Measurements from ENCODE around the gene STXBP2.

Gene STXBP2

DNA sequence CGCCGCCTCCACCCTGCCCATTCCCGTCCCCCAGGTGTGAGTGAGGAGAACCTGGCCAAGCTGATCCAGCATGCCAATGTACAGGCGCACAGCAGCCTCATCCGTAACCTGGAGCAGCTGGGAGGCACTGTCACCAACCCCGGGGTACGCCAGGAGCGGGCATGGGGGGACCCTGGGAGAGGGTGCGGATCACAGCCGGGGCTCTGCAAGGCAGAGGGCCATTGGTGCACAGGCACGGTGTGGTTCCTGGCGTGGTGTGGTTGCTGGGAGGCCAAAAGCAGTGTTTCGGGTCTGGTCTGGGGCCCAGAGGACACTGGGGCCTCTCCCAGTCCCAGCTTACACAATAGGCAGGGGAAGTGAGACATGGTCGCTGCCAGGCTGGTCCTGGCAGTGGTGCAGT lies 8.3 kb downstream of the STXBP2 start:
- Histone ChIP-seq H3K9ac (ENCODE audit: low read depth, low read length) (no peak overlapping the region), H3K4me1 (ENCODE audit: insufficient read depth, low read length) (no peaks in the 10 kb centered on the region), H3K4me2 (ENCODE audit: insufficient read depth, low read length) (no peak overlapping the region), H3K4me3 (ENCODE audit: low read depth in 1 of 2, low read length in 2 of 2) (no peak overlapping the region), H3K79me2 (ENCODE audit: insufficient read depth, low read length) (no peaks in the 10 kb centered on the region), H2AFZ (ENCODE audit: low read depth, low read length) (no peak overlapping the region), H3K9me3 (ENCODE audit: insufficient read depth, low read length, severe bottlenecking) (peaks cover 2% of the 10 kb centered on the region), H4K20me1 (ENCODE audit: insufficient read depth, low read length) (no peaks in the 10 kb centered on the region), H3K36me3 (ENCODE audit: insufficient read depth, low read length) (no peaks in the 10 kb centered on the region), H3K27ac (ENCODE audit: low read length) (no peak overlapping the region), H3K27me3 (ENCODE audit: insufficient read depth, low read length, poor library complexity) (no peaks in the 10 kb centered on the region)
- TF ChIP-seq EZH2 (IDR thresholded peaks at IDR 0.05; ENCODE audit: borderline replicate concordance, low read depth, low read length, severe bottlenecking), result no peak
- TF ChIP-seq, protein P1, sequence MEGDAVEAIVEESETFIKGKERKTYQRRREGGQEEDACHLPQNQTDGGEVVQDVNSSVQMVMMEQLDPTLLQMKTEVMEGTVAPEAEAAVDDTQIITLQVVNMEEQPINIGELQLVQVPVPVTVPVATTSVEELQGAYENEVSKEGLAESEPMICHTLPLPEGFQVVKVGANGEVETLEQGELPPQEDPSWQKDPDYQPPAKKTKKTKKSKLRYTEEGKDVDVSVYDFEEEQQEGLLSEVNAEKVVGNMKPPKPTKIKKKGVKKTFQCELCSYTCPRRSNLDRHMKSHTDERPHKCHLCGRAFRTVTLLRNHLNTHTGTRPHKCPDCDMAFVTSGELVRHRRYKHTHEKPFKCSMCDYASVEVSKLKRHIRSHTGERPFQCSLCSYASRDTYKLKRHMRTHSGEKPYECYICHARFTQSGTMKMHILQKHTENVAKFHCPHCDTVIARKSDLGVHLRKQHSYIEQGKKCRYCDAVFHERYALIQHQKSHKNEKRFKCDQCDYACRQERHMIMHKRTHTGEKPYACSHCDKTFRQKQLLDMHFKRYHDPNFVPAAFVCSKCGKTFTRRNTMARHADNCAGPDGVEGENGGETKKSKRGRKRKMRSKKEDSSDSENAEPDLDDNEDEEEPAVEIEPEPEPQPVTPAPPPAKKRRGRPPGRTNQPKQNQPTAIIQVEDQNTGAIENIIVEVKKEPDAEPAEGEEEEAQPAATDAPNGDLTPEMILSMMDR (IDR thresholded peaks at IDR 0.05; ENCODE audit: borderline replicate concordance, extremely low read depth, low read length, poor library complexity, severe bottlenecking), result no peak
- DNase-seq (no peak), ATAC-seq (ENCODE audit: insufficient read depth, low read depth) (no peak)

DNA sequence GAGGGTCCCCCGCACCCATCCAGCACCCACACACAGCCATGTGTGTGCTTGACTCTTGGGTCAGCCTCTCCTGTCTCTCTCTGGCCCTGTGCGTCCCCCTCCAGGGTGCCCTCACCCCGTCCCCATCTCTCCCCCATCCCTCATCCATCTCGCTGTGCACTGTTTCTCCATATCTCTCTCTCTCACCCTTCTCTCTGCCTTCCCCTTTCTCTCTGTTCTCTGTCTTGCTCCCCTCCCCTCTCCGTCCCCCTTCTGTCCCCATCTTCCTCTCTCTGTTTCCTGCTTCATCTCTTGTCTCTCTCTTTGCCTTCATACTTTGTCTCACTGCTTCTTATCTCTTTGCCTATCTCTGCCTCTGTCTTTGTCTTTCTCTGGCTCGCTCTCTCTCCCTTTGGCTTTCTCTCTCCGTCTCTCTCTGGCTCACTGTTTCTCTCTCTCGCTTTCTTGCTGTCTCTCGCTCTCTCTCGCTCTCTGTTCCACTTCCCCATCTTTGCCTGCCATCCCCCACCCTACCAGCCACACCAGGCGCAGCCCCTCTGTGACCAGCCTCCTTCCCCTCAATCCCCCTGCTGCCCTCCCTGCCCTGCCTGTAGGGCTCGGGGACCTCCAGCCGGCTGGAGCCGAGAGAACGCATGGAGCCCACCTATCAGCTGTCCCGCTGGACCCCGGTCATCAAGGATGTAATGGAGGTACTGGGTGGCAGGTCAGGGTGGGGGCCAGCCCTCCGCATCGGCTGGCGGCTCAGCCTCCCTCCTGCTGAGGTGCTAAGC lies 8.9 kb downstream of the STXBP2 start:
- Histone ChIP-seq H3K79me2 (ENCODE audit: insufficient read depth, low read length) (no peaks in the 10 kb centered on the region), H3K27me3 (ENCODE audit: insufficient read depth, low read length, poor library complexity) (no peaks in the 10 kb centered on the region), H3K9me3 (ENCODE audit: insufficient read depth, low read length, severe bottlenecking) (no peaks in the 10 kb centered on the region), H3K27ac (ENCODE audit: low read length) (no peak overlapping the region), H3K4me3 (ENCODE audit: low read depth in 1 of 2, low read length in 2 of 2) (no peak overlapping the region), H2AFZ (ENCODE audit: low read depth, low read length) (no peak overlapping the region), H3K4me1 (ENCODE audit: insufficient read depth, low read length) (no peaks in the 10 kb centered on the region), H3K4me2 (ENCODE audit: insufficient read depth, low read length) (no peak overlapping the region), H3K36me3 (ENCODE audit: insufficient read depth, low read length) (no peaks in the 10 kb centered on the region), H4K20me1 (ENCODE audit: insufficient read depth, low read length) (no peaks in the 10 kb centered on the region), H3K9ac (ENCODE audit: low read depth, low read length) (no peak overlapping the region)
- ATAC-seq (ENCODE audit: insufficient read depth, low read depth) (no peak), DNase-seq (no peak)
- TF ChIP-seq EZH2 (IDR thresholded peaks at IDR 0.05; ENCODE audit: borderline replicate concordance, low read depth, low read length, severe bottlenecking), result no peak
- TF ChIP-seq, protein P1 (IDR thresholded peaks at IDR 0.05; ENCODE audit: borderline replicate concordance, extremely low read depth, low read length, poor library complexity, severe bottlenecking), result no peak

DNA sequence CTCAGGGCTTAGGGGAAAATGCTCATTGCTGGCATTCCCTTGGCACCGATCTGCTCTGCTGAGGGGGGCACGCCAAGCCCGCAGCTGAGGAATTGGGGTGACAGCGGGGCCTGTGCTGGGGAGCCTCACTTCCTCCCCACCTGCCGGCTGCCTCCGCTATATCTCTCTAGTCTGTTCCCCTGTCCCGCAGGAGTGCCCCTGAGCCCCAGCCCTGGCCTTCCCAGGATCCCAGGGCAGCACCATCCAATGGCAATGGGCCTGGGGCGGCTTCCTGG lies 9.5 kb downstream of the STXBP2 start:
- Histone ChIP-seq H3K9ac (ENCODE audit: low read depth, low read length) (no peak overlapping the region), H3K4me3 (ENCODE audit: low read depth in 1 of 2, low read length in 2 of 2) (no peak overlapping the region), H3K4me2 (ENCODE audit: insufficient read depth, low read length) (no peak overlapping the region), H2AFZ (ENCODE audit: low read depth, low read length) (no peak overlapping the region), H3K27me3 (ENCODE audit: insufficient read depth, low read length, poor library complexity) (no peaks in the 10 kb centered on the region), H3K4me1 (ENCODE audit: insufficient read depth, low read length) (no peaks in the 10 kb centered on the region), H3K79me2 (ENCODE audit: insufficient read depth, low read length) (no peaks in the 10 kb centered on the region), H3K36me3 (ENCODE audit: insufficient read depth, low read length) (no peaks in the 10 kb centered on the region), H4K20me1 (ENCODE audit: insufficient read depth, low read length) (no peaks in the 10 kb centered on the region), H3K27ac (ENCODE audit: low read length) (no peak overlapping the region), H3K9me3 (ENCODE audit: insufficient read depth, low read length, severe bottlenecking) (no peaks in the 10 kb centered on the region)
- TF ChIP-seq EZH2 (IDR thresholded peaks at IDR 0.05; ENCODE audit: borderline replicate concordance, low read depth, low read length, severe bottlenecking), result no peak
- TF ChIP-seq, protein P1 (IDR thresholded peaks at IDR 0.05; ENCODE audit: borderline replicate concordance, extremely low read depth, low read length, poor library complexity, severe bottlenecking), result no peak
- no peak for DNase-seq
- no peak for ATAC-seq (ENCODE audit: insufficient read depth, low read depth)

All from DND-41 (cell line).